OCI-LY7 (cell line): Measurements from ENCODE around the gene FRMPD1.

Experiments used
- EZH2phosphoT487 ChIP-seq: fragments of 200-600 bp; sonication (generic); IDR thresholded peaks from 2 replicates; pipeline ENCODE4 v1.6.1; 2018; ENCODE audit warnings: low read depth, borderline replicate concordance, mild to moderate bottlenecking, mixed run types, antibody characterized with exemption, low read length, moderate library complexity, mixed read lengths
- TF ChIP-seq, protein P1 (sequence below): fragments of 200-600 bp; sonication (generic); conservative IDR thresholded peaks from 2 replicates; pipeline ENCODE4 v1.5.1; 2014; ENCODE audit warnings: mild to moderate bottlenecking, antibody characterized with exemption, low read length, moderate library complexity, mixed read lengths

DNA sequence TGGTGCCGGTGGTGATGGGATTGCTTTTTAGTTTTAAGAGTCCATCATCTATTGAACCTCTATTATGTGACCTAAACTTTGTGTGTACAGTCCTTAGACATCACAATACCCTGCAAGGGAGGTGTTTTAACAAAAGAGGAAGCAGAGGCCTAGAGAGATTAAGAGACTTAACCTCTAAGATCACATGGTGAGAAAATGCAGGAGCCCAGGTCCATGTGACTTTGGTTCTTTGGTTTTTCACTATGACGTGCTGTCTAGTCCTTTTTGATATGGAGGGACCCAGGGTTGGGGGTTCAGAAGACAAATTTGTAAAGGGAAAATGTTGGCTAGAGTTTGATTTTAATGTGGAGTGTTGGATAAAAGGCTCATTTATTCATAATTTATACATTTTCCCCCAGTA lies 68.8 kb downstream of the FRMPD1 start:
- TF ChIP-seq, protein P1, sequence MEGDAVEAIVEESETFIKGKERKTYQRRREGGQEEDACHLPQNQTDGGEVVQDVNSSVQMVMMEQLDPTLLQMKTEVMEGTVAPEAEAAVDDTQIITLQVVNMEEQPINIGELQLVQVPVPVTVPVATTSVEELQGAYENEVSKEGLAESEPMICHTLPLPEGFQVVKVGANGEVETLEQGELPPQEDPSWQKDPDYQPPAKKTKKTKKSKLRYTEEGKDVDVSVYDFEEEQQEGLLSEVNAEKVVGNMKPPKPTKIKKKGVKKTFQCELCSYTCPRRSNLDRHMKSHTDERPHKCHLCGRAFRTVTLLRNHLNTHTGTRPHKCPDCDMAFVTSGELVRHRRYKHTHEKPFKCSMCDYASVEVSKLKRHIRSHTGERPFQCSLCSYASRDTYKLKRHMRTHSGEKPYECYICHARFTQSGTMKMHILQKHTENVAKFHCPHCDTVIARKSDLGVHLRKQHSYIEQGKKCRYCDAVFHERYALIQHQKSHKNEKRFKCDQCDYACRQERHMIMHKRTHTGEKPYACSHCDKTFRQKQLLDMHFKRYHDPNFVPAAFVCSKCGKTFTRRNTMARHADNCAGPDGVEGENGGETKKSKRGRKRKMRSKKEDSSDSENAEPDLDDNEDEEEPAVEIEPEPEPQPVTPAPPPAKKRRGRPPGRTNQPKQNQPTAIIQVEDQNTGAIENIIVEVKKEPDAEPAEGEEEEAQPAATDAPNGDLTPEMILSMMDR = no peak
- TF ChIP-seq EZH2phosphoT487 = no peak
